SIG-M5 treated with dmso at 0.1 percent for 504 hours (cell line): ENCODE data around the gene CYBA.

Experiments
- DNase-seq: peaks from one replicate; lab custom pipeline; 2025; ENCODE audit not compliant: unreplicated experiment; lab: John Stamatoyannopoulos, UW

Gene CYBA

DNA sequence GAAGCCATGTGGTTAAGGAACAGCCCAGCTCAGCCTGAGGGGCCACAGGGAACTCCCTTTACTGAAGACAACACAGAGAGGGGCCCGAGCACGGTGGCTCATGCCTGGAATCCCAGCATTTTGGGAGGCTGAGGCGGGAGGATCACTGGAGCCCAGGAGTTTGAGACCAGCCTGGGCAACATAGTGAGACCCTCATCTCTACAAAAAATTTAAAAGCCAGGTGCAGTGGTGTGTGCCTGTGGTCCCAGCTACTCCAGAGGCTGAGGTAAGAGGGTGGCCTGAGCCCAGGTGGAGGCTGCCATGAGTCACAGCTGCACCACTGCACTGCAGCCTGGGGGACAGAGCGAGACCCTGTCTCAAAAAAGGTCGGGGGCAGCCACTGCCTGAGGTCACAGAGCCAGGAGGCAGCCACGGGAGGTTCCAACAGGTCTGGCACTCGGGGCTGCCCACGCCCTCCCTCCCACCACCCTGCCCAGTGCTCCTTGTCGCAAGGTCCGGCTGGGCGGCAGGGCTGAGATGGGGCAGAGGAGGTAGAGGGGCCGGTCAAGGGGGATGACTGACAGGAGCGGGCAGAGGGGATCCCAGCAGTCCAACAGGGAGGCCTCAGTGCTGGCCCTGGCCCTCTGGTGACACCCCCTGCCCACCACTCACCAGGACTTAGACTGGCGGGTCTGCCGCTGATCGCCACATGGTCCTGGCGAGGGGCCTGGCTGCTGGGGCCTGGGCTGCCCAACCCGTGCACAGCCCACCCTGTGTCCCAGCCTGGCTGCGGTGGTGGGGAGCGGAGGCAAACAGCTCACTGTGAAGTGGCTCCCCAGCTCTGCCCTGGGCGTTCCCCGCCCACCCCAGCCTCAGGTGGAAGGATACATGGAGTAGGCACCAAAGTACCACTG lies 3.4 kb downstream of the CYBA start:
- no peak for DNase-seq

DNA sequence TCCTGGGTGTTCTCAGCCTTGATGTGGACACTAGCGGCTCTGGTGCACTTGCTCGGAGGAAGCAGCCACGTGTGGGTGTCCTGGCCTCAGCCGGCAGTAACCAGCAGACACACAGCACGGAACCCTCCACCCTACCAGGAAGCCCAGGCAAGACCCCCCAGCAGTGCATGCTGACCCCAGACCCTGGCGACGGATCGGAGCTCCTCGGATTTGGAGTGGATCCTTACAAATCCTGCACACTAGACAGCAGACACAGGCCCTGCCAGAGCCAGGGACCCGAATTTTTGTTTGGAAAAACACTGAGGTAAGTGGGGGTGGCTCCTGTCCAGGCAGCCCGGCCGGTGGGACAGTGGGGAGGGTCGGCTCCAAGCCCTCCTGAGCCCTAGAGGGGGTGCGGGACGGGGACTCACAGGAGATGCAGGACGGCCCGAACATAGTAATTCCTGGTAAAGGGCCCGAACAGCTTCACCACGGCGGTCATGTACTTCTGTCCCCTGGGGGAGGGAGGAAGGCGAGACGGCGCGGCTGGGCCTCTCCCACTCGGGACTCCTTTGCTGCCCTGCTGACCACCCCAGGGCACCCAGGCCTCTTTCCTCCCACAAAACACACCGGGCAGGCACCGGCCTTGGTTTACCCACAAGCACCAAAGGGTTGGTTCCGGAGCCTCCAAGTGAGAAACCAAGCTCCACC lies 4.4 kb downstream of the CYBA start:
- DNase-seq = no peak

DNA sequence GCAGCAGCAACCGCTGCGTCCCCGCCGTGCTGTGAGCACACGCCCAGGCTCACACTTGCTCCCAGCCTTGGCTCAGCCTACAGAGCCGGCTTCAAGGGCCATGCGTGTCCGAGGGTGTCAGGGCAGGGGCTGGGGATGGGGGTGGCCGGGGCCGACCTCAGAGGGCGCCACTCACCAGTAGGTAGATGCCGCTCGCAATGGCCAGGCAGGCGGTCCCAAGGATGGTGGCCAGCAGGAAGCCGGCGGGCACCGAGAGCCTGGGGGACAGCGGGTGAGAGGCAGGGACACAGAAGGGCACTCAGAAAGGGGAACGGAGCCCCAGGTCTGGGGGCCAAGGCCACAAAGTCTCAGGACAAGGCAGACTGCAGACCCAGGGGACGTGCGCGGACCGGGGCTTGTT lies 4.9 kb downstream of the CYBA start:
- DNase-seq = no peak

DNA sequence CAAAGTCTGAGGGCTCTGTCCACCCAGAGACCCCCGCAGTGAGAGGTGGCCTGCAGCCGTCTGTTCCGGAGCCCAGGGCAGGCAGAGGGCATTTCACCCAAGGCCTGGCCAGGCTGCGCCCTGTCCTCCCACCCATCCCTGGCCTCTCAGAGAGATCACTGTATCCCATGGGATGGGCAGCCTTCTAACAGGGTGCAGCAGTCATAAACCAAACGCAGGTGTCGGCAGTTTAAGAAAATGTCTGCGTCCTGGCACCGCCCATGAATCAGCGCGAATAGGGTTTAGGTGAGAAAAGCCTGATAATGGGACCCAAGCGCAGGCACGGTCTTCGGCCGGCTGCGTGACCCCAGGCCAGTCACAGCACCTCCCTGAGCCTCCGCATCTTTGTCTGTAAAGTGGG lies 5.4 kb downstream of the CYBA start:
- no peak for DNase-seq

DNA sequence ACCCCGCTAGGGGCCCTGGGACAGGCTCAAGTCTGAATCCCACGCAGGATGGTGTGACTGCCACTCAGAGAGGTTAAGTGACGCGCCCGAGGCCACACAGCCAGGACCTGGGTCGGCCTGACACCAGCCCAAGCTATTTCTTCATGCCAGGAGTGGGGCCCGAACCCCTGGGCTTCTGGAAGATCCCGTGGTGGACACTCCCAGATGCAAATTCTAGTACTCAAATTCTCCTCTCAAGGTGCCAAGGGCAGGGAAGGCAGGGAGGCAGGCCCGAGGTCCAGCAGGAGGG lies 7.3 kb downstream of the CYBA start:
- DNase-seq = no peak

DNA sequence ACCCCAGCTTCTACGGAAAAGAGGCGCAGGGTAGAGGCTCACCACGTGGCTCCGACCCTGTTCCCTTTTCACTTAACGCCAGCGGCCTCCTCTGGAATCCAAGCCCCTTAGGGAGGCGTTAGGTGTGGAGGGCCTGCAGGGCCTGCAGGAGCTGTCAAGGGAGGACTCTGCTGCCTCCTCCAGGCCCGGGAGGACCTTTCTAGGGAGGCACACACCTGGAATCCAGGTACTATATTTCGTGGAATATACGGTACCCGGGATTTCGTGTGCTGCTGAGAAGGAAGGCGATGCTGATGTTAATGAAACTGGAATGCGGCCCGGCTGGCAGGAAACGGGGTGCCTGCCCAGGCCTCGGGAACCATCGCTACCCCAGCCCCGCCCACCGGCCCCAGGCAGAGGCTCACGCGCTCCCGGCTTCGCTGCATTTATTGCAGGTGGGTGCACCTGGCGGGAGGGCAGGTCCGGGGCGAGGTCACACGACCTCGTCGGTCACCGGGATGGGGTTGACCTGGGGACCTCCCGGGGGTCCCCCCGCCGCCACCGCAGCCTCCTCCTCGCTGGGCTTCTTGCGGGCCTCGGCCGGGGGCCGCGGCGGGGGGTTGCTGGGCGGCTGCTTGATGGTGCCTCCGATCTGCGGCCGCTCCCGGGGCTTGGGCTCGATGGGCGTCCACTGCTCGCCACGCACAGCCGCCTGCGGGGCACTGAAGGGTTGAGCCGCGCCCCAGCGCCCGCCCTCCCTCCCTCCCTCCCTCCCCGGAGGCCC lies 7.8 kb downstream of the CYBA start:
- DNase-seq = no peak

DNA sequence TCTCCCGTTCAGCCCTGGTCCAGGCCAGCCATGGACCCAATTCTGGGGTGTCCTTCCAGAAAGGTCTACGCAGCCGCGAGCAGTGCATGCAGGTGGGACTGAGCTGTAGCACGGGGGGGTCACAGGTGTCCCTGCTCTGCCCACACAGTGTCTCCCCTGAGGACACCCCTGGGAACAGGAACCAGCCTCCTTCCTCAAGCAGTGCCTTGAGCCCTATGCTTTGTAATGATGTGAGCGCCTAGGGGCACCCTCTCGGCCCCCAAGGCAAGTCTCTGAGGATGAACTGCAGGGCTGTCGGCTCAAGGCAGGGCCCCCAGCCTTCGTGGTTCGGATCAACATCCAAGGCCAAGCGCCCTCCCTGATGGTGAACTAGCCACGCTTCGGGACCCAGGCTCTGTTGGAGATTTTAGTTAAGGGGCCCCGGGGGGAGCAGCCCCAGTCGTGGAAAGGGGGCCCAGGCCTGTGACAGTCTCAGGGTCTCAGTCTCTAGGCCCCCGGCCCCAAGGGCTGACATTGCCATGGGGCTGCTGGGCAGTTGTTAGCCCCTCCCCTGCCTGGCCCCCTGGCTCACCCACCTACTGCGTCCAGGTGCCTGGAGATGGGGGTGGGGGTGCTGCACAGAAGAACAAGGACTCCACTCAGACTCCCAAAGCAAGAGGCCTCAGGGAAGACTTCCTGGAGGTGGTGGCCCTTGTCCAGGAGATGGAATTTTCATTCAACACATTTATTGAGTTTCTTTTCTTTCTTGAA lies 10.2 kb downstream of the CYBA start:
- no peak for DNase-seq

DNA sequence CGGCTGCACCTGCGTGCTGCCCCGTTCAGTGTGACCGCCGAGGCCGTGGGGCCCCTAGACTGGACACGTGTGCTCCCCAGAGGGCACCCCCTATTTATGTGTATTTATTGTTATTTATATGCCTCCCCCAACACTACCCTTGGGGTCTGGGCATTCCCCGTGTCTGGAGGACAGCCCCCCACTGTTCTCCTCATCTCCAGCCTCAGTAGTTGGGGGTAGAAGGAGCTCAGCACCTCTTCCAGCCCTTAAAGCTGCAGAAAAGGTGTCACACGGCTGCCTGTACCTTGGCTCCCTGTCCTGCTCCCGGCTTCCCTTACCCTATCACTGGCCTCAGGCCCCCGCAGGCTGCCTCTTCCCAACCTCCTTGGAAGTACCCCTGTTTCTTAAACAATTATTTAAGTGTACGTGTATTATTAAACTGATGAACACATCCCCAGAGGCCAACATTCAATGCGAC lies 10.8 kb downstream of the CYBA start:
- DNase-seq = no peak

DNA sequence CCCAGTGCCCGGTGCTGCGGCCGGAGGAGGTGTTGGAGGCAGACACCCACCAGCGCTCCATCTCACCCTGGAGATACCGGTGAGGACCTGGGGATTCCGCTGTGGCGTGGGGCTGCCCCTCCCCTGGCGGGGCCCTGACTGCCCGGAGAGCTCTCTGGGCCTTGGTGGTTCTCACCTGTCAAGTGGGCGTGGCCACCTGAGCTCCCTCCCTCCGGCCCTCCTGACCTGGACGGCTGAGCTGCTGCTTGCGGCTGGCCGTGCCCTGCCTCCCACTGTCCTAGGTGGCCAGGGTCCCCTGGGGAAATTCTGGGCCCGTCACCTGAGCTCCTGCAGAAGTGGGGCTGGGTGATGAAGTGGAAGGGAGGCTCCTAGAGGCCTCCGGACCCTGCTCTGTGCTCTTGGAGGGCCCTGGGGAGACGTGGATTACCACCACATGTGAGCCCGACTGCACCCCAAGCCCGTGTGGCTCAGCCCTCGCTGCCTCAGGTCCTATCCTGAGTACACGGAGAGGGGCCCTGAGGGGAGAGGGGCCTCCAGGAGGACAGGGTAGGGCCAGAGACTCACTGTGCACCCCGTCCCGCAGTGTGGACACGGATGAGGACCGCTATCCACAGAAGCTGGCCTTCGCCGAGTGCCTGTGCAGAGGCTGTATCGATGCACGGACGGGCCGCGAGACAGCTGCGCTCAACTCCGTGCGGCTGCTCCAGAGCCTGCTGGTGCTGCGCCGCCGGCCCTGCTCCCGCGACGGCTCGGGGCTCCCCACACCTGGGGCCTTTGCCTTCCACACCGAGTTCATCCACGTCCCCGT lies 11.4 kb downstream of the CYBA start:
- DNase-seq = no peak

DNA sequence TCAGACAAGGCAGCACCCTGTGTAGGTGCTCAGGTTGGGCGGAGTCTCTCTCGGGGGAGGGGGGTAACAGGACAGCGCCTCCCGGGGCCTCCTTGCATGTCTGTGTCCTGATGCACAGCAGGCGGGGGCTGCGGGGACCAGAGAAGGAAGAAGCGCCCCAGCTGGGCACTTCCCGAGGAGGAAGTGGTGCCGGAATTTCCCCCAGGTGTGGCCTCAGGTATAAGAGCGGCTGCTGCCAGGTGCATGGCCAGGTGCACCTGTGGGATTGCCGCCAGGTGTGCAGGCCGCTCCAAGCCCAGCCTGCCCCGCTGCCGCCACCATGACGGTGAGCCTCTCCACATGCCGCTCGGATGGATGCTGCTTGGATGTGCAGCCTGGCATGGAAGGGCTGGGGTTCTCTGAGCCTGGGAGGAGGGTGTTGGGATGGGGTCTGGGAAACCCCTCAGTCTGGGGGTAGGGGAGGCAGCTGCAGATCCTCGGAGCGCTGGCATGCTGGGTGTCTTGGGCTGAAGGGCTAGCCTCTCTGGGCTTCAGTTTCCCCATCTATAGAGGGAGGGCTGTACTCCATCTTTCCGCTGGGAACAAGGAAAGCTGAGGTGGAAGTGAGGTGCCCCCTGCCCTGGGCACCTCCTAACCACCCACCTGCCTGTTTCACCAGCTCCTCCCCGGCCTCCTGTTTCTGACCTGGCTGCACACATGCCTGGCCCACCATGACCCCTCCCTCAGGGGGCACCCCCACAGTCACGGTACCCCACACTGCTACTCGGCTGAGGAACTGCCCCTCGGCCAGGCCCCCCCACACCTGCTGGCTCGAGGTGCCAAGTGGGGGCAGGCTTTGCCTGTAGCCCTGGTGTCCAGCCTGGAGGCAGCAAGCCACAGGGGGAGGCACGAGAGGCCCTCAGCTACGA lies 12.3 kb downstream of the CYBA start, which contains the start of gene IL17C:
TSS of gene IL17C (plus strand) at position 250 of the 908 bp plus-strand sequence. CDS start at position 320, 70 bp downstream.
- no peak for DNase-seq

DNA sequence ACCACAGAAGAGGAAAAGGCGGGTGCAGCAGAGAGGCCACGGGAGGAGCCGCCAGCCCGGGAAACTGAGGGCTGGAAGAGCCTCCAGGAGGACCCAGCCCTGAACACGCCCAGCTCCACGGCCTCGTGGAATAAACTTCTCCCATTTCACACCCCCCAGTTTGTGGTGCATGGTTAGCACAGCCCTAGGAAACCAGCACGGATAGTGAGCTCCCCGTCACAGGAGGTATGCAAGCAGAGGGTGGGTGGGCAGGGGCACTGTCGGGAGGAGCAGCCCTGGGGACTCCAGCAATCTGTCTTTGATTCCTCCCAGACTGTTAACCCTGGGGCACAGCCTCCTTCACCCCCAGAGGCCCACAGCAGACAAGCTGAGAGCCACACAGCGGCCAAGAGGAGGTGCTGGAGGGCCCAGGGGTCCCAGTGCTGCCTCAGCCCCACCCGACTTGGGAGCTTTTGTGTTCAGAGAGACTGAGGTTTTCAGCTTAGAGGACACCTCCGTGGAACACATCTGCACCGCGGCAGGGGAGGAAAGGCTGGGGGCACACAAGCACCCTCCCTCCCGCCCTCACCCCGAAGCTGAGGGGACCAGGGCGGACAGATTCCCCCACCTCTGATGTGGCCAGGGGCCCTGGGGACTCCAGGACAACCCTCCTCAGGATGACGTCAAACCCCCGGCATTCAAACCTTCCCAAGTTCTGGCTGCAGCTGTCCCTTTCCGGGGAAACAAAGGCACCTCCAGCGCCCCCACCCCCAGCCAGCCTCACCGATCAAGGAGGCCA lies 14.2 kb downstream of the CYBA start:
- DNase-seq = no peak

DNA sequence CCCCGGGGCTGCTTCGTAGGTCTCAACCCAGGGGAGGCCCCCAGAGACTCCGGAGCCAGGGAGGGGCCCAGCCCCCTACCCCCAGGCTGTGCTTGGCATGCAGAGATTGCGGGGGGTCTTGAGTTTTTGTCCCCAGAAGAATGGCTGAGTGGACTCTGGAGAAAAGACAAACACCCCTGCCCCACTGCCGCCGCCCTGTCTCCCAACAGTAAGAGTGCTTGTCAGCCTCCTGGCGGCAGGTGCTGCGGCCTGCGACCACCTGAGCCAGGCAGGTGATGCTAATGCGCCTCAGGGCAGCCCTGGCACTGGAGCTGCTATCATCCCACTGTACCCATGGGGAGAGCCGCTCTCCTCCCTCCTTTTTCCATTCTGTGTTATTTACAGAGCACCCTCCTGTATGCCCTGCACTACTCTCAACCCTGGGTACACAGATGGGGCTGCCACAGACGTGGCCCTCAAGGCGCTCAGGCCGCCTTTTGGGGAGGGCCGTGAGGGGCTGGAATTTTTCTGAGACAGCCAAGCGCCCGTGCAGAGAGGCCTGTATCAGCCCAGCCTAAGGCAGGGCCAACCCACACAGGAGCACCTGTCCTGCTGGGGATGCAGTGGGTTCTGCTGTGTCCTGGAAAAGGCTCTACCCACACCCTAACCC lies 15.1 kb downstream of the CYBA start:
- no peak for DNase-seq

DNA sequence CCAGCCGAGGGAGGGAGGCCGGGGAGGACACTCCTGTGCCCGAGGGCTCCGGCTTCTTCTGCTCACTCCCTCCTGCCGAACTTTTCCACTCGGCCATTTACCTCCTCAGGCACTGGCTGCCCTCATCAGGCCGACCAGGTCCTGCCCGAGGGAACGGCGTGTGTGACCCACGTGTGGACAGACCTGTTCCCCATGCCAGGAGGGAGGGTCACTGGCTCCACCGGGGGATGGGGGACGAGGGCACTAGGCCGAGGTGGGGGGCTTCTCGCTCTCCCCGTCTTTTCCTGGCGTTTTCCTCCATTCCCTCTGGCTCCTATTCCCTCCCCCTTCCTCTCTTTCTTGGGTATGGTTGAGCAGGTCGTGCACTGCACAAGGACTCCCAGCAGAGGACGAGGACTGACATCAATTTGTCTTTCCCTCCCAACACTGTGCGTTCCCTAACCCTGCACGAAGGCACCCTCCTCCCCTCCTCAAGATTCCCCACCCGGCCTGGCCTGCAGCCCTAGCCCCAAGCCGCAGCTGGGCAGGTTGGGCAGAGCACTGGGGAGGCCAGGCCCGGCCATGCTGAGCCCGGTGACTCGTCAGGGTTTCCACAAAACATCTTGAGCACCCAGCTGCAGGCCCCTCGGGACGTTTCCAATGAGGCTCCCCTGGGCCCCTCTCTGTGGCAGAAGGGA lies 15.7 kb downstream of the CYBA start:
- DNase-seq = no peak

DNA sequence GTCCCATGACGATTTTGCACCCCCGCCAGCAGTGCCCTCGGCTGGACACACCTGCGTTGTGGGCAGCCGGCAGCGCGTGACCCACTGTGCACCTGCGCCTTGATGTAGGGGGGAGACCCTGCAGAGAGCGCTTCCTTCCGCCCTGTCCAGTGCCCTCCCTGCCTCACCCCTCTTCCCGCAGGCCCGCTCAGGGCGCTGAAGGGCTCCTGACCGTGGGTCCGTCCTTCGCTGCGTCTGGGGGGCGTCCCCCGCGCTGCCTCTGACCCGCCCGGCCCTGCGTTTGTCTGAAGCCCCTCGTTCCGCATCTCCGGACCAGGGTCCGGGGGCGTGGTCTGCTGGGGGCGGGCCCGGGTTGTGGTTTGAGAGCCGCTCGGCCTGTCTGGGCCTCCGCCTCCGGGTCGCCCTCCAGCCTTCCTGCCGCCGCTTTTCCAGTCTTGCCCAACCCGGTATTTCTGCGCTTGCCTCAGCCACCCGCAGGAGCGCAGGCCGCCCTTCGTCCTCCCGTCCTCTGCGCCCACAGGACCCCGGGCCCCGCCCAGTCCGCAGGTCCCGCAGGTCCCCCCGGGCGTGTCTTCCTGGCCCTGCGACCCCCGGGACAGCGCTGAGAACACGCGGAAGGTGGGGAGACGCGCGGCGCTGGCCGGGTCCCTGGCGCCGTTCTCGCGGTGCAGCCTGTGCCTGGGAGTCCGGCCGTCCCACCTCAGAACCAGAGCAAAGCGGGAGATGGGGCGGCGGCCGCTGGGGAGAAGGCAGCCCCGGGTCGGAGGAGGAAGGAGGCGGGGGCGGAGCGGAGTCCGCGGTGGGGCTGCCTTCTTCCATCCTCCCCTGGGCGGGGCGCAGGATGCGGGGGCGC lies 16.5 kb downstream of the CYBA start:
- peak; percentile 13 for DNase-seq

DNA sequence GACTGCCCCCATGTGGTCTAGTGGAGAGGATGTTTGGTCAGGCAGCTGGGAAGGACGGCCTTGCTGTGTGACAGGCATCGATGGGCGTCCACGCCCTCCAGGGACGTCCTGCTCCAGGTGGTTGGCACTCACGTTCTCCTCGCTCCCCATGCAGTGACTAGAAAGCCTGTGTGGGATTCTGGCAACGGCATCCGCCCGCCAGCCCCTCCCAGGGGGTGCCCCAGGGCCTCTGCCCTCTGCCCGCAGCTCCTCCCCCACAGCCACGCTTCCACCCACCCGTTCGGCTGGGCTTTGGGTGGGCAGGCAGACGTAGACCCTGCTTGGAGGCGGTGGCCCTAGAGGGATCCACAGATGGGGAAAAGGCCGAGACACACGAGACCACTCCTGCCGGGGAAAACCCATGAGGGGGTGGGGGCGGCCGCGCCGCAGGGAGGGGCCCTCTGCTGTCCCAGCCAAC lies 17.1 kb downstream of the CYBA start:
- no peak for DNase-seq

DNA sequence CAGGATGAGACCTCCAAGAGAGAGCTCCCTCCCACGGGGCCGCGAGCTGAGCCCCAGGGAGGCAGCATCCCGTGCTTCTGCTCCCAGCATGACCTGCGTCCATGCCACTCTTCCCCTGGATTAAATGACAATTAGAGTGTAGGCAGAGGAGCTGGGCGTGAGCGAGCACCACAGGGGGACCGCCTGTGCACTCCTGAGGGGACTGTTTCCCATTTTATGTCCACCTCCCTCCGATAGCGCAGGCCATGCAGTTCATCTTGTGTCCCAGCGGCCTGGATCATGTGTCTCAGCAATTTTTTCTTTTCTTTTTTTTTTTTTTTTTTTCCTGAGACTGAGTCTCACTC lies 18.3 kb downstream of the CYBA start:
- no peak for DNase-seq
